Endodermal cell (in vitro differentiated cells): ENCODE measurements around the gene VPS35L. TPM values are rescaled to one million over a fixed set of nuclear protein-coding genes. Genes with fewer than 3 reads are reported as not detected.
"Not testable (repeated sequence)": the region's sequence is repeated elsewhere in the genome, so short reads cannot be mapped to it uniquely, and the experiment has no call there.

Experiments used
- DNase-seq: peaks from one replicate; pipeline ENCODE4 v3.0.0-alpha.2; 2017
- H3K27ac ChIP-seq: 2 replicates; pipeline ENCODE4 v1.5.1; 2013; ENCODE audit warnings: mild to moderate bottlenecking, low read depth, low read length, moderate library complexity
- H3K27me3 ChIP-seq: 2 replicates; pipeline ENCODE4 v1.6.1; 2013; ENCODE audit warnings: mild to moderate bottlenecking, low read length, moderate library complexity; ENCODE audit not compliant: insufficient read depth, control insufficient read depth, poor library complexity, severe bottlenecking
- H3K36me3 ChIP-seq: 2 replicates; pipeline ENCODE4 v1.7.0; 2013; ENCODE audit warnings: mild to moderate bottlenecking, low read length, moderate library complexity; ENCODE audit not compliant: control insufficient read depth, insufficient read depth
- H3K4me1 ChIP-seq: one replicate; pipeline ENCODE4 v1.7.0; 2013; ENCODE audit warnings: low read length; ENCODE audit not compliant: control insufficient read depth, insufficient read depth
- H3K4me3 ChIP-seq: 2 replicates; pipeline ENCODE4 v1.5.1; 2013; ENCODE audit warnings: mild to moderate bottlenecking, low read length, moderate library complexity
- H3K9ac ChIP-seq: 2 replicates; pipeline ENCODE4 v1.6.1; 2013; ENCODE audit warnings: mild to moderate bottlenecking, low read length, moderate library complexity; ENCODE audit not compliant: poor library complexity, severe bottlenecking; ENCODE audit errors: extremely low read depth
- H3K9me3 ChIP-seq: 2 replicates; pipeline ENCODE4 v1.6.1; 2013; ENCODE audit warnings: mild to moderate bottlenecking, low read length, moderate library complexity; ENCODE audit not compliant: control insufficient read depth
- H3K27ac Mint-ChIP-seq: 2 replicates; pipeline ENCODE4 v1.8.0; 2020; ENCODE audit warnings: mixed read lengths
- H3K27me3 Mint-ChIP-seq: 2 replicates; pipeline ENCODE4 v1.8.0; 2021; ENCODE audit warnings: mild to moderate bottlenecking, mixed read lengths; ENCODE audit not compliant: insufficient read depth
- H3K36me3 Mint-ChIP-seq: 2 replicates; pipeline ENCODE4 v1.8.0; 2020; ENCODE audit warnings: low read depth, mixed read lengths
- H3K4me1 Mint-ChIP-seq: 2 replicates; pipeline ENCODE4 v1.8.0; 2020; ENCODE audit warnings: mixed read lengths
- H3K4me3 Mint-ChIP-seq: 2 replicates; pipeline ENCODE4 v1.8.0; 2020; ENCODE audit warnings: mild to moderate bottlenecking, moderate library complexity, mixed read lengths
- H3K9me3 Mint-ChIP-seq: 2 replicates; pipeline ENCODE4 v1.8.0; 2020; ENCODE audit warnings: mild to moderate bottlenecking, mixed read lengths
- CTCF ChIP-seq: fragments of 200-600 bp; sonication (generic); conservative IDR thresholded peaks from 2 replicates; pipeline ENCODE4 v1.5.0; 2021; ENCODE audit warnings: antibody characterized with exemption, mild to moderate bottlenecking
- WGBS, 2 experiments: methylation state at CpG; one replicate each; pipeline versions ENCODE4 v1.1.5 to v1.1.7; 2013; ENCODE audit warnings: missing lambda C conversion rate in 2 of 2, mixed read lengths in 1 of 2; ENCODE audit not compliant: insufficient coverage in 1 of 2, insufficient read length in 1 of 2; 5-methylcytosine and 5-hydroxymethylcytosine counted together
- total RNA-seq, 2 donors: library from RNA; stranded (reverse); fragmentation: NEBNext Ultra II Directional in 1 of 2; extraction: Animal tissue kit (Norgen Biotek cat#: 25700) in 1 of 2; gene quantifications; 2 replicates in 1 of 2; 3 replicates in 1 of 2; pipeline ENCODE4 v1.2.1, GENCODE V29; 2021

Gene VPS35L
- total RNA-seq, 2 donors from 2014 or later = 61.5 to 82.0 TPM

- peaks cover 84% of the 10 kb centered on the region for H3K36me3 Mint-ChIP-seq
- WGBS, 2 experiments = 86 to 88% methylated on average over 1 of the region's 1 CpG
Observed at GRCh38 chr16:19660432-19660831, 104.9 kb downstream of the VPS35L start.

GRCh38 chr16:19662351-19662750 lies 106.8 kb downstream of the VPS35L start:
- Histone ChIP-seq H3K27me3 (no peaks in the 10 kb centered on the region), H3K4me1 (no peaks in the 10 kb centered on the region), H3K9me3 (peaks cover 61% of the 10 kb centered on the region), H3K9ac (no peak overlapping the region), H3K4me3 (peak overlapping the region; percentile 62), H3K27ac (no peak overlapping the region), H3K36me3 (peaks cover 28% of the 10 kb centered on the region)
- Mint-ChIP-seq H3K27ac (no peak overlapping the region), H3K9me3 (peaks cover 56% of the 10 kb centered on the region), H3K27me3 (no peaks in the 10 kb centered on the region), H3K4me1 (no peaks in the 10 kb centered on the region), H3K36me3 (peaks cover 75% of the 10 kb centered on the region), H3K4me3 (no peak overlapping the region)
- no peak for DNase-seq
- 70 to 86% methylated on average over 7 of the region's 7 CpGs for WGBS, 2 experiments
- no peak for TF ChIP-seq CTCF

More at GRCh38 chr16:19660432-19660831, 104.9 kb downstream of the VPS35L start:
- no peak overlapping the region for H3K9ac ChIP-seq
- no peak overlapping the region for H3K27ac ChIP-seq
- Mint-ChIP-seq H3K27ac (no peak overlapping the region), H3K4me3 (no peak overlapping the region), H3K27me3 (no peaks in the 10 kb centered on the region), H3K4me1 (no peaks in the 10 kb centered on the region), H3K9me3 (peaks cover 51% of the 10 kb centered on the region)
- H3K4me3 ChIP-seq = peak overlapping the region; percentile 16
- H3K9me3 ChIP-seq = peaks cover 60% of the 10 kb centered on the region
- peaks cover 41% of the 10 kb centered on the region for H3K36me3 ChIP-seq
- DNase-seq = no peak
- H3K4me1 ChIP-seq = no peaks in the 10 kb centered on the region
- H3K27me3 ChIP-seq = no peaks in the 10 kb centered on the region
- TF ChIP-seq CTCF = no peak

- Mint-ChIP-seq H3K9me3 (peaks cover 56% of the 10 kb centered on the region), H3K27ac (no peak overlapping the region), H3K36me3 (peaks cover 68% of the 10 kb centered on the region), H3K27me3 (no peaks in the 10 kb centered on the region), H3K4me3 (no peak overlapping the region), H3K4me1 (no peaks in the 10 kb centered on the region)
- Histone ChIP-seq H3K9ac (no peak overlapping the region), H3K27me3 (no peaks in the 10 kb centered on the region), H3K36me3 (peaks cover 19% of the 10 kb centered on the region), H3K27ac (no peak overlapping the region), H3K9me3 (peaks cover 54% of the 10 kb centered on the region), H3K4me3 (no peak overlapping the region), H3K4me1 (no peaks in the 10 kb centered on the region)
- TF ChIP-seq CTCF = no peak
- DNase-seq = no peak
- WGBS, 2 experiments = 91 to 94% methylated on average over 6 of the region's 6 CpGs
Observed at GRCh38 chr16:19664166-19664565, 108.7 kb downstream of the VPS35L start.

GRCh38 chr16:19665313-19665712 lies 109.8 kb downstream of the VPS35L start:
- not testable (repeated sequence) for H3K4me1 ChIP-seq, H3K27ac ChIP-seq, H3K4me3 Mint-ChIP-seq, H3K27ac Mint-ChIP-seq, H3K27me3 ChIP-seq, H3K27me3 Mint-ChIP-seq, H3K9ac ChIP-seq, H3K4me1 Mint-ChIP-seq, DNase-seq
- peaks cover 42% of the 10 kb centered on the region for H3K9me3 ChIP-seq
- H3K4me3 ChIP-seq = peak overlapping the region; percentile 11
- Mint-ChIP-seq H3K9me3 (peaks cover 49% of the 10 kb centered on the region), H3K36me3 (peaks cover 67% of the 10 kb centered on the region)
- H3K36me3 ChIP-seq = peaks cover 19% of the 10 kb centered on the region
- WGBS, 2 experiments = 92 to 98% methylated on average over 3 of the region's 3 CpGs
